Measurements from ENCODE around the gene CDK14.

GRCh38 chr7:90821961-90822620 is 226.0 kb downstream of the CDK14 start:
- TF ChIP-seq FOXP2 (optimal IDR thresholded peaks at IDR 0.05; ENCODE audit: borderline replicate concordance, extremely low read depth, extremely low read length, insufficient read depth) (no peak), REST (IDR thresholded peaks at IDR 0.05; ENCODE audit: insufficient read depth in 1 of 2, low read depth in 2 of 2, low read length in 2 of 2) (no peak)

All from PFSK-1 (cell line).